ENCODE data around the gene DVL3. TPM values are rescaled to one million over a fixed set of nuclear protein-coding genes. Genes with fewer than 3 reads are reported as not detected.

Gene DVL3
- polyA plus RNA-seq, 1 donor (not counting 4 experiments of a cell fraction or from before 2014, with no cell fraction given): 18.5 TPM

GRCh38 chr3:184155644-184156521 is 706 bp downstream of the DVL3 start:
- Histone ChIP-seq H2AFZ (ENCODE audit: control insufficient read depth, low read length) (peak overlapping the region; percentile 83), H3K36me3 (ENCODE audit: control insufficient read depth in 2 of 2, extremely low read depth in 1 of 2, insufficient read depth in 2 of 2, low read length in 2 of 2) (peaks cover 0 to 2% of the 10 kb centered on the region in 2 experiments), H3K4me2 (ENCODE audit: control insufficient read depth, extremely low read depth, insufficient read depth, low read depth, low read length) (peak overlapping the region; percentile 98), H4K20me1 (ENCODE audit: control insufficient read depth, extremely low read depth, insufficient read depth, low read length) (no peaks in the 10 kb centered on the region), H3K79me2 (ENCODE audit: control insufficient read depth, insufficient read depth, low read length) (peaks cover 50% of the 10 kb centered on the region), H3K9me1 (ENCODE audit: control insufficient read depth, extremely low read depth, insufficient read depth, low read length) (no peaks in the 10 kb centered on the region), H3K9me3 (ENCODE audit: control insufficient read depth, low read depth, low read length) (no peaks in the 10 kb centered on the region), H3K9ac (ENCODE audit: control insufficient read depth, extremely low read depth, insufficient read depth, low read length) (peak overlapping the region; percentile 85), H3K27me3 (ENCODE audit: control insufficient read depth, extremely low read depth, insufficient read depth, low read length) (no peaks in the 10 kb centered on the region), H3K4me3 (ENCODE audit: control insufficient read depth in 2 of 3, extremely low read depth in 1 of 3, insufficient read depth in 2 of 3, low read depth in 1 of 3, low read length in 3 of 3) (peak overlapping the region; percentile 80 to 97 (median 94)), H3K27ac (ENCODE audit: control insufficient read depth, insufficient read depth, low read length) (peak overlapping the region; percentile 66), H3K4me1 (ENCODE audit: control insufficient read depth, extremely low read depth, insufficient read depth, low read length) (peaks cover 5% of the 10 kb centered on the region)
- FAIRE-seq: no peak
- dilution Hi-C loops (cut with MboI; ENCODE audit: extremely low pct_ligation_motif_present, low sequenced_read_pairs): no loop called here
- TF ChIP-seq CTCF (optimal IDR thresholded peaks at IDR 0.05 in 1 of 3, IDR thresholded peaks at IDR 0.05 in 1 of 3, conservative IDR thresholded peaks at IDR 0.05 in 1 of 3; ENCODE audit: extremely low read depth in 1 of 3, insufficient read depth in 2 of 3, low read length in 3 of 3) (no peak), EZH2 (IDR thresholded peaks at IDR 0.05; ENCODE audit: low read length) (no peak)
- no peak for DNase-seq (ENCODE audit: low read depth, low spot score)

GRCh38 chr3:184156522-184156955 is 1.4 kb downstream of the DVL3 start:
- Histone ChIP-seq H2AFZ (ENCODE audit: control insufficient read depth, low read length) (no peak overlapping the region), H3K4me1 (ENCODE audit: control insufficient read depth, extremely low read depth, insufficient read depth, low read length) (peaks cover 5% of the 10 kb centered on the region), H3K27me3 (ENCODE audit: control insufficient read depth, extremely low read depth, insufficient read depth, low read length) (no peaks in the 10 kb centered on the region), H3K4me3 (ENCODE audit: control insufficient read depth in 2 of 3, extremely low read depth in 1 of 3, insufficient read depth in 2 of 3, low read depth in 1 of 3, low read length in 3 of 3) (peak overlapping the region; percentile 80 to 97 (median 94)), H3K4me2 (ENCODE audit: control insufficient read depth, extremely low read depth, insufficient read depth, low read depth, low read length) (peak overlapping the region; percentile 98), H3K9me3 (ENCODE audit: control insufficient read depth, low read depth, low read length) (no peaks in the 10 kb centered on the region), H3K79me2 (ENCODE audit: control insufficient read depth, insufficient read depth, low read length) (peaks cover 51% of the 10 kb centered on the region), H3K9ac (ENCODE audit: control insufficient read depth, extremely low read depth, insufficient read depth, low read length) (peak overlapping the region; percentile 85), H3K9me1 (ENCODE audit: control insufficient read depth, extremely low read depth, insufficient read depth, low read length) (no peaks in the 10 kb centered on the region), H3K27ac (ENCODE audit: control insufficient read depth, insufficient read depth, low read length) (peak overlapping the region; percentile 66), H4K20me1 (ENCODE audit: control insufficient read depth, extremely low read depth, insufficient read depth, low read length) (no peaks in the 10 kb centered on the region), H3K36me3 (ENCODE audit: control insufficient read depth in 2 of 2, extremely low read depth in 1 of 2, insufficient read depth in 2 of 2, low read length in 2 of 2) (peaks cover 0 to 2% of the 10 kb centered on the region in 2 experiments)
- DNase-seq (ENCODE audit: low read depth, low spot score) (no peak), FAIRE-seq (no peak)
- TF ChIP-seq CTCF (optimal IDR thresholded peaks at IDR 0.05 in 1 of 3, IDR thresholded peaks at IDR 0.05 in 1 of 3, conservative IDR thresholded peaks at IDR 0.05 in 1 of 3; ENCODE audit: extremely low read depth in 1 of 3, insufficient read depth in 2 of 3, low read length in 3 of 3) (no peak), EZH2 (IDR thresholded peaks at IDR 0.05; ENCODE audit: low read length) (no peak)
- dilution Hi-C loops (cut with MboI; ENCODE audit: extremely low pct_ligation_motif_present, low sequenced_read_pairs): no loop called here
